Choroid plexus epithelial cell (primary cell): Measurements from ENCODE around the gene TM9SF3.

Experiments
- DNase-seq: peaks from one replicate; pipeline ENCODE4 v3.0.0-alpha.2; 2010; ENCODE audit warnings: low read depth
- H3K4me3 ChIP-seq: 2 replicates; pipeline ENCODE4 v1.5.1; 2011; ENCODE audit warnings: low read depth, mild to moderate bottlenecking, control low read depth, low read length, moderate library complexity
- CTCF ChIP-seq: conservative IDR thresholded peaks from 2 replicates; pipeline ENCODE4 v1.5.1; 2011; ENCODE audit warnings: low read depth, mild to moderate bottlenecking, control low read depth, inconsistent platforms, low read length, moderate library complexity

TM9SF3 gene

GRCh38 chr10:96613576-96613975, 26.8 kb upstream of the TM9SF3 start:
- DNase-seq, result no peak
- TF ChIP-seq CTCF, result no peak
- H3K4me3 ChIP-seq, result no peak overlapping the region

- H3K4me3 ChIP-seq, result no peak overlapping the region
- DNase-seq, result no peak
- no peak for TF ChIP-seq CTCF
Observed at GRCh38 chr10:96612055-96612830, 25.4 kb upstream of the TM9SF3 start.

GRCh38 chr10:96610817-96611216, 24.0 kb upstream of the TM9SF3 start:
- no peak for DNase-seq
- H3K4me3 ChIP-seq, result no peak overlapping the region
- TF ChIP-seq CTCF, result no peak

GRCh38 chr10:96609510-96609909, 22.7 kb upstream of the TM9SF3 start:
- no peak overlapping the region for H3K4me3 ChIP-seq
- no peak for TF ChIP-seq CTCF
- no peak for DNase-seq

GRCh38 chr10:96608805-96609204, 22.0 kb upstream of the TM9SF3 start:
- TF ChIP-seq CTCF, result no peak
- no peak overlapping the region for H3K4me3 ChIP-seq
- no peak for DNase-seq

- H3K4me3 ChIP-seq, result no peak overlapping the region
- TF ChIP-seq CTCF, result no peak
- no peak for DNase-seq
Observed at GRCh38 chr10:96608262-96608661, 21.4 kb upstream of the TM9SF3 start.

- DNase-seq, result no peak
- no peak for TF ChIP-seq CTCF
- H3K4me3 ChIP-seq, result no peak overlapping the region
Observed at GRCh38 chr10:96606946-96607345, 20.1 kb upstream of the TM9SF3 start.
